Kidney (tissue), 14 donors: ENCODE measurements around the gene HRAS. TPM values are rescaled to one million over a fixed set of nuclear protein-coding genes. Genes with fewer than 3 reads are reported as not detected.

Experiments
- DNase-seq, 5 donors: peaks; one replicate each; pipeline ENCODE4 v3.0.0-alpha.2; 2013 to 2020
- FAIRE-seq: peaks from 2 replicates; lab custom pipeline; 2012; peaks lifted over from hg19 to GRCh38; lab: Jason Lieb, UNC
- H3K27ac ChIP-seq, 2 donors: one replicate each; pipeline ENCODE4 v1.7.0; 2013; ENCODE audit warnings: low read depth in 2 of 2, low read length in 2 of 2, inconsistent platforms in 1 of 2
- H3K27me3 ChIP-seq: one replicate; pipeline ENCODE4 v1.7.1; 2013; ENCODE audit warnings: low read length, inconsistent platforms; ENCODE audit not compliant: control insufficient read depth, insufficient read depth
- H3K36me3 ChIP-seq, 3 donors: one replicate each; pipeline versions ENCODE4 v1.7.0 to v1.7.1; 2013; ENCODE audit warnings: low read length in 3 of 3, control low read depth in 1 of 3, inconsistent platforms in 1 of 3; ENCODE audit not compliant: insufficient read depth in 3 of 3, control insufficient read depth in 2 of 3
- H3K4me1 ChIP-seq, 3 donors: one replicate each; pipeline versions ENCODE4 v1.7.0 to v1.7.1; 2013; ENCODE audit warnings: low read length in 3 of 3, inconsistent platforms in 1 of 3, low read depth in 1 of 3; ENCODE audit not compliant: control insufficient read depth in 2 of 3, insufficient read depth in 2 of 3
- H3K4me3 ChIP-seq, 3 donors: one replicate each; pipeline versions ENCODE4 v1.7.0 to v1.8.1; 2013; ENCODE audit warnings: low read length in 3 of 3, control low read depth in 1 of 3, inconsistent platforms in 1 of 3
- H3K9ac ChIP-seq, 3 donors: one replicate each; pipeline versions ENCODE4 v1.7.0 to v1.7.1; 2013; ENCODE audit warnings: low read length in 3 of 3, control low read depth in 1 of 3, inconsistent platforms in 1 of 3
- H3K9me3 ChIP-seq, 3 donors: one replicate each; pipeline versions ENCODE4 v1.7.0 to v1.7.1; 2013; ENCODE audit warnings: low read length in 3 of 3, control low read depth in 1 of 3, inconsistent platforms in 1 of 3; ENCODE audit not compliant: control insufficient read depth in 2 of 3, insufficient read depth in 1 of 3
- intact Hi-C: fragments of 100-400 bp; cut with DNase I; formaldehyde crosslinking; loops from one replicate; pipeline ENCODE4 v1.11.1; 2022
- polyA plus RNA-seq: library from polyadenylated mRNA; stranded (reverse); fragments of 350-450 nt; fragmentation: Illumina TruSeq; extraction: RNeasy Lipid Tissue Mini Kit (QIAGEN cat#74804); gene quantifications from one replicate; pipeline ENCODE4 v1.2.3, GENCODE V29; 2014; ENCODE audit warnings: low read depth, low replicate concordance; ENCODE audit not compliant: insufficient read depth
- total RNA-seq: library from RNA; stranded (reverse); fragmentation: NEBNext Ultra II Directional; extraction: Animal tissue kit (Norgen Biotek cat#: 25700); gene quantifications from one replicate; pipeline ENCODE4 v1.2.1, GENCODE V29; 2021
- TF ChIP-seq, protein P1 (sequence below): IDR thresholded peaks from 3 replicates; pipeline ENCODE4 v1.5.1; 2012; ENCODE audit warnings: mild to moderate bottlenecking, moderate library complexity, borderline replicate concordance; ENCODE audit not compliant: insufficient read depth; ENCODE audit errors: extremely low read depth
- donor health status: control.
- donor health status: control.
- donor health status: control.
- donor health status: control.
- donor health status: control.
- donor health status: DM: yes; HTN: yes; CAD: no.
- donor health status: Normal renal cell carcinoma (clear cell type).

HRAS gene
- total and polyA plus RNA-seq, 2 donors from 2014 or later: 66.1 to 100 TPM

GRCh38 chr11:553083-553987 lies 18.0 kb upstream of the HRAS start:
- Histone ChIP-seq H3K9me3 (no peaks in the 10 kb centered on the region), H3K9ac (no peak overlapping the region), H3K4me3 (no peak overlapping the region), H3K27ac (no peak overlapping the region), H3K4me1 (peaks cover 0 to 5% (median 0%) of the 10 kb centered on the region in 3 donors), H3K36me3 (no peaks in the 10 kb centered on the region), H3K27me3 (no peaks in the 10 kb centered on the region)
- intact Hi-C loops: loop anchor here (10.0 kb wide), 1 partner anchor 171 kb away; no protein-coding TSS in a partner anchor
- FAIRE-seq: no peak
- peak in 1 of 5 donors; percentile 61 for DNase-seq
- TF ChIP-seq, protein P1, sequence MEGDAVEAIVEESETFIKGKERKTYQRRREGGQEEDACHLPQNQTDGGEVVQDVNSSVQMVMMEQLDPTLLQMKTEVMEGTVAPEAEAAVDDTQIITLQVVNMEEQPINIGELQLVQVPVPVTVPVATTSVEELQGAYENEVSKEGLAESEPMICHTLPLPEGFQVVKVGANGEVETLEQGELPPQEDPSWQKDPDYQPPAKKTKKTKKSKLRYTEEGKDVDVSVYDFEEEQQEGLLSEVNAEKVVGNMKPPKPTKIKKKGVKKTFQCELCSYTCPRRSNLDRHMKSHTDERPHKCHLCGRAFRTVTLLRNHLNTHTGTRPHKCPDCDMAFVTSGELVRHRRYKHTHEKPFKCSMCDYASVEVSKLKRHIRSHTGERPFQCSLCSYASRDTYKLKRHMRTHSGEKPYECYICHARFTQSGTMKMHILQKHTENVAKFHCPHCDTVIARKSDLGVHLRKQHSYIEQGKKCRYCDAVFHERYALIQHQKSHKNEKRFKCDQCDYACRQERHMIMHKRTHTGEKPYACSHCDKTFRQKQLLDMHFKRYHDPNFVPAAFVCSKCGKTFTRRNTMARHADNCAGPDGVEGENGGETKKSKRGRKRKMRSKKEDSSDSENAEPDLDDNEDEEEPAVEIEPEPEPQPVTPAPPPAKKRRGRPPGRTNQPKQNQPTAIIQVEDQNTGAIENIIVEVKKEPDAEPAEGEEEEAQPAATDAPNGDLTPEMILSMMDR: no peak

DNA sequence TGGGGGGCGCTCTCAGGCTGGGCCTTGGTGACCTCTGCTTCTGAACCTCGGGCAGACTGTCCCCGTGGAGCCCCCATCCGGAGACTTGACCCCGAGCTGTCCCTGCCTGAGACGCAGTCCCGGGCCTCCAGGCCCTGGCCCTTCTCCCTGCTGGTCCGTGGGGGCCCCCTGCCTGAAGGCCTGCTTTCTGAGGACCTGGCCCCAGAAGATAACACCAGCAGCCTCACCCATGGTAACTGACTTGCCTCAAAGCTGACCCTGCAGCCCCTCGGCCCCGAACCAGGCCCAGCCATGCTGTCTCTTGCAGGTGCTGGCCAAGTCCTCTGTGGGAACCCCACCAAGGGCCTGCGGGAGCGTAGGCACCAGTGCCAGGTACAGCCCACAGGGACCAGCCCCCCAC lies 16.2 kb upstream of the HRAS start:
- Histone ChIP-seq H3K4me1 (peaks cover 0 to 5% (median 0%) of the 10 kb centered on the region in 3 donors), H3K27me3 (no peaks in the 10 kb centered on the region), H3K36me3 (no peaks in the 10 kb centered on the region), H3K9ac (no peak overlapping the region), H3K27ac (no peak overlapping the region), H3K9me3 (no peaks in the 10 kb centered on the region), H3K4me3 (no peak overlapping the region)
- DNase-seq: no peak
- TF ChIP-seq, protein P1: no peak
- intact Hi-C loops: loop anchor here (10.0 kb wide), 1 partner anchor 173 kb away; no protein-coding TSS in a partner anchor
- FAIRE-seq: no peak

DNA sequence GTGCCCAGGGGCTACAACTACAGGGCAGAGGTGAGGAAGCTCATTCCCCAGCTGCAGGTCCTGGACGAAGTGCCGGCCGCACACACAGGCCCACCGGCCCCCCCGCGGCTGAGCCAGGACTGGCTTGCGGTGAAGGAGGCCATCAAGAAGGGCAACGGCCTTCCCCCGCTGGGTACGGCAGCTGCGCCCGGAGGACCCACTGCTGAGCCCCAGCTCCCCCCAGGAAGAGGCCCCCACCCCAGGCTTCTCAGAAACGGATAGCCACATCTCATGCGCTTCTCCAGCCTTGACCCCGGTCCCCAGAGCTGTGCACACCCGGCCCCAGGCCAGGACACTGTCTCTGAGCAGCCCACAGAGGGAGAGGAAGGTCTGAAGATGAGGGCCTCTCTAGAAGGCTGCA lies 15.8 kb upstream of the HRAS start:
- no peak for DNase-seq
- TF ChIP-seq, protein P1: no peak
- Histone ChIP-seq H3K4me1 (peaks cover 0 to 5% (median 0%) of the 10 kb centered on the region in 3 donors), H3K27me3 (no peaks in the 10 kb centered on the region), H3K9ac (no peak overlapping the region), H3K36me3 (no peaks in the 10 kb centered on the region), H3K4me3 (no peak overlapping the region), H3K27ac (no peak overlapping the region), H3K9me3 (no peaks in the 10 kb centered on the region)
- intact Hi-C loops: loop anchor here (10.0 kb wide), 1 partner anchor 174 kb away; no protein-coding TSS in a partner anchor
- no peak for FAIRE-seq
